ENCODE data around the gene ABCD1. TPM values are rescaled to one million over a fixed set of nuclear protein-coding genes. Genes with fewer than 3 reads are reported as not detected.
"Not testable (repeated sequence)": the region's sequence is repeated elsewhere in the genome, so short reads cannot be mapped to it uniquely, and the experiment has no call there.

The ABCD1 gene
- polyA plus RNA-seq, 5 donors, result 5.7 to 11.7 (median 7.2) TPM

- DNase-seq, result no peak
Measured at GRCh38 chrX:153732401-153732800, 7.7 kb downstream of the ABCD1 start.

GRCh38 chrX:153733651-153734240, 9.1 kb downstream of the ABCD1 start:
- no peak for DNase-seq

DNA sequence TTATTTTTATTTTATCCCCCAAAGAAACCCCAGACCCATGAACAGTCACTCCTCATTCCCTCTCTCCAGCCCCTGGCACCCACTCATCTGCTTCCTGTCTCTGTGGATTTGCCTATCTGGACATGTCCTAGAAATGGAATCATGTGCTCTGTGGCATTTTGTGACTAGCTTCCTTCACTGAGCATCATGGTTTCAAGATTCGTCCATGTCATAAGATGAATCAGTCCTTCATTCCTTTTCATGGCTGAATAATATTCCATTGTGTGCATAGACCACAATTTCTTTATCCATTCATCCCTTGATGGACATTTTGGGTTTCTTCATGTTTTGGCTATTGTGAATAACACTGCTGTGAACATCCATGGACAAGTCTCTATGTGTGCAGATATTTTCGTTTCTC, 10.2 kb downstream of the ABCD1 start:
- no peak for DNase-seq

DNA sequence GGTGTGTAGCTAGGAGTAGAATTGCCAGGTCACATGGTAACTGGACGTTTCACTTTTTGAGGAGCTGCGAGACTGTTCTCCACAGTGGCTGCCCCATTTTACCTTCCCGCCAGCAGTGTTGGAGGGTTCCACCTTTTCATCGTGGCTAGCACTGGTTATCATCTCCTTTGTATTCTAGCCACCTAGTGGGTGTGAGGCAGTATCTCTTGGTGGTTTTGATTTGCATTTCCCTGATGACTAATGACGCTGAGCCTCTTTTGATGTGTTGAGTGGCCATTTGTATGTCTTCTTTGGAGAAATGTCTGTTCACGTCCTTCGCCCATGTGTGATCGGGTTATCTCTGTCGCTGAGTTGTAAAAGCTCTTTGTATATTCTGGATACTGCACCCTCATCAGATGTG, 10.6 kb downstream of the ABCD1 start:
- DNase-seq, result no peak

DNA sequence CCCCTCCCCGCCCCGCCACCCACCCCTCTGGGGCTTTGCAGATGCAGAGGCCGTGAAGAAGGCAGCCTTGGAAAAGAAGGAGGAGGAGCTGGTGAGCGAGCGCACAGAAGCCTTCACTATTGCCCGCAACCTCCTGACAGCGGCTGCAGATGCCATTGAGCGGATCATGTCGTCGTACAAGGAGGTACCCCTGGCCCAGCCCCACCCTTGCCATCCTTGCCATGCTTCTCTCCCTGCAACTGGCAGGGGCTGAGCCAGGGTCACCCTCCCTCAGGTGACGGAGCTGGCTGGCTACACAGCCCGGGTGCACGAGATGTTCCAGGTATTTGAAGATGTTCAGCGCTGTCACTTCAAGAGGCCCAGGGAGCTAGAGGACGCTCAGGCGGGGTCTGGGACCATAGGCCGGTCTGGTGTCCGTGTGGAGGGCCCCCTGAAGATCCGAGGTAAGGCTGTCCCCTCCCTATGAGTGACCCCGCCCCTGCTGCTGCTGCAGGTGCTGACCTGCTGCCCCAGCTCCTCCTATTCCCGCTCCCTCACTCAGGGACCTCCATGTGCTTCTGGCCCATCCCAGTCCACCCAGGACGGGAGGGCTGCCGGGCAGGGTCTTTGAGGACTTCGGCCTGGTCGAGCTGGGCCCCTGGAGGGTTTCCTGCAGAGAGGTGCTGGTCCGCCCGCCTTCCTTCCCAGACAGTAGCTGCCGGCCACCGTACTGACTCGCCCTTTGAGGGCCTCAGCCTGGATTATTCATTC, 11.6 kb downstream of the ABCD1 start:
- DNase-seq, result no peak

DNA sequence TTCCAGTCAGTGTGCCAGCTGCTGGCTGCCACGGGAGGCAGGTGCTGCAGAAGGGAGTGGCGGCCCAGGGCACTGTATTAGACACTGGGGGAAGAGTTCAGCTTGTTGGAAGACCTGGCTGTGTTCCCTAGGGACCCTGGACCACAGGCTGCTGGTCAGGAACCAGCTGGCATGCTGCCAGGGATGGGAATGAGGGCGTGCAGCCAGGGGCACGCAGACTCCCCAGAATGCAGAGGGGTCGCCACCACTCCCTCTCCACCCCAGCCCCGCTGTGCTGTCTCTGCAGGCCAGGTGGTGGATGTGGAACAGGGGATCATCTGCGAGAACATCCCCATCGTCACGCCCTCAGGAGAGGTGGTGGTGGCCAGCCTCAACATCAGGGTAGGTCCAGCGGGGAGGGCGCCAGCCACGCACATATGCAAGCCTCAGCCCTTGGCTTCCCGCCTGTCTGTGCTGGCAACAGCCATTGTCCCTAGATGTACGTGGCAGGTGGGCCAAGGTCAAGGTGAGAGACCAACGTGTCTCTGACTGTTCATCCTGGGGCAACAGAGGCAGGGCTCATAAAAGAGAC, 12.3 kb downstream of the ABCD1 start:
- no peak for DNase-seq

- DNase-seq, result no peak
Measured at GRCh38 chrX:153738056-153738605, 13.5 kb downstream of the ABCD1 start.

GRCh38 chrX:153739754-153740486, 15.3 kb downstream of the ABCD1 start:
- DNase-seq, result no peak

DNA sequence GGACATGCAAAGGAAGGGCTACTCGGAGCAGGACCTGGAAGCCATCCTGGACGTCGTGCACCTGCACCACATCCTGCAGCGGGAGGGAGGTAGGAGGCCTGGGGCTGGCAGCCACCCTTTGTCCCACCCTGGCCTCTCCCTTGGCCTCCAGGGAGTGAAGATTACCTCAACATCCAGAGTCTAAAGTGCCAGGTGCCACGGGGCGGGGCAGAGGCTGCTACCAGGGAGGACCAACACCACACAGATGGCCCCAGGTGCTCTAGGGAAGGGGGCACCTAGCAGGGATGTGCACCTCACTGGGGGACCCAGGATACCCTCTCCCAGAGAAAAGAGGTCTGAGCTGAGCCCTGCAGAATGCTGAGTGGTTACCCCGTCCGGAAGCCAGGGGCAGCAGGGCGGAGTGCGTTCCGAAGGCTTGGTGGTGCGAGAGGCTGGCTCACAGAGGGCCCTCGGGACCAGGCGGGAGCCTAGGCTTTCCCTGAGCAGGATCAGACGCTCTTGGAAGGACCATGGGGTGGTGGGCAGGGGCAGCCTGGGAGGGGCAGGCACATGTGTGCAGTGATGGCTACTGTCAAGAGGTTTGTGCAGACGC, 16.1 kb downstream of the ABCD1 start:
- no peak for DNase-seq

- DNase-seq, result no peak
Measured at GRCh38 chrX:153741446-153741845, 16.8 kb downstream of the ABCD1 start.

- DNase-seq, result not testable (repeated sequence)
Measured at GRCh38 chrX:153742111-153742510, 17.5 kb downstream of the ABCD1 start.

DNA sequence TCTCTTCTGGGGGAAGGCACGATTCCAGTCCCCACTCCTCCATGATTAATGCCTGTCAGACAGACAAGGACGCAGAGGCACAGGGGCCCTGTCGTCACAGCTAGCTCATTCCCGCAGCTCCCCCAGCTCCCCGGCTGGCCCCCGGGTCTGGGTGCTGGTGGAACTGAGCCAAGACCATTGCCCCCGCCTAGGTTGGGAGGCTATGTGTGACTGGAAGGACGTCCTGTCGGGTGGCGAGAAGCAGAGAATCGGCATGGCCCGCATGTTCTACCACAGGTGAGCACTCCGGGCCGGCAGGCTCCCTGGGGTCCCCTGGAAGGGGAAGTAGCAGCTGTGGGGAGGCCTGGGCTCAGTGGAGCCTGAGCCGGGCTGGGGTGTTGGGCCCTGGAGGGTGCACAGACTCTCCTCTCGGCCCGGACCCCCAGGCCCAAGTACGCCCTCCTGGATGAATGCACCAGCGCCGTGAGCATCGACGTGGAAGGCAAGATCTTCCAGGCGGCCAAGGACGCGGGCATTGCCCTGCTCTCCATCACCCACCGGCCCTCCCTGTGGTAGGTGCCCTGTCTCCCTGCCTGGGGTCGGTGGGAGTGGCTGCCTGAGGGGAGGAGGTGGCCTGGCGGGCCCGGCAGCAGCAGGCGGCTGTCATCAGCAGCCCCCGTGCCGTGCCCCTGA, 18.3 kb downstream of the ABCD1 start:
- DNase-seq, result not testable (repeated sequence)

- peak in 1 of 2 donors; percentile 51 for DNase-seq
Measured at GRCh38 chrX:153743468-153744209, 19.0 kb downstream of the ABCD1 start.

- no peak for DNase-seq
Measured at GRCh38 chrX:153744210-153745066, 19.8 kb downstream of the ABCD1 start.

DNA sequence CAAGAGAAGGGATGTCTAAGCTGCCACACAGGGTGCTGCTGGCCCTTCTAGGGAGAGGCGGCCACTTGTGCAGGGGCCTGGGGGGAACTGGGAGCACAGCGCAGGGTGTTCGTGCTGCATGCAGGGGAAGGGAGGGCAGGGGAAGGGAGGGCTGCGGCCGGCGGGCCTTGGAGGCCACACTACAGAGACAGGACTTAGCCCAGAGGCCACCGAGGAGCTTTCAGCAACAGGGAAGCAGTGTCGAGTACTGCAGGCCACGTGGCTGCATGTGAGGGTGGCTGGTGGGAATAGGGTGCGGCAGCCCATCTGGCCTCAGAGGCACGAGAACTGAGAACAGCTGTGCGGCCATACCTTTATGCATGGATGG, 20.4 kb downstream of the ABCD1 start:
- not testable (repeated sequence) for DNase-seq

- DNase-seq, result no peak
Measured at GRCh38 chrX:153746359-153746758, 21.7 kb downstream of the ABCD1 start.

DNA sequence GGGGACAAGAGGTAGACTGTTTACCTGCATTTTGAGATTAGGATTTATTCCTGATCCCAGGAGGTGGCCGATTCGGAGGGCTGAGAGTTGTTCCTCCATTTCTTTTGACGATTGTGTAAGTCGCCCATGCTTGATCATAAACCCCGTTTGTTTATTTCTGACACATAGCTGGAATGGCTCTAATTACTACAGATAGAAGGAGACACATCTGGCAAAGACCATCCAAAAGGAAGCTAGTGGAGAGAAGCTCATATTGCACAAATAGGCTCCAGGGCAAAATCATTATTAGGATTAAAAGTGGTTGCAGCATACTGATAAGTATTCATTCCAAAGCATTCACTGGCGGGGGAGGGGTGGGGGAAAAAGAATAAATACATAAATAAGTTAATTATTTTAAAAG, 22.3 kb downstream of the ABCD1 start:
- not testable (repeated sequence) for DNase-seq

- DNase-seq, result not testable (repeated sequence)
Measured at GRCh38 chrX:153749017-153749416, 24.4 kb downstream of the ABCD1 start.

DNA sequence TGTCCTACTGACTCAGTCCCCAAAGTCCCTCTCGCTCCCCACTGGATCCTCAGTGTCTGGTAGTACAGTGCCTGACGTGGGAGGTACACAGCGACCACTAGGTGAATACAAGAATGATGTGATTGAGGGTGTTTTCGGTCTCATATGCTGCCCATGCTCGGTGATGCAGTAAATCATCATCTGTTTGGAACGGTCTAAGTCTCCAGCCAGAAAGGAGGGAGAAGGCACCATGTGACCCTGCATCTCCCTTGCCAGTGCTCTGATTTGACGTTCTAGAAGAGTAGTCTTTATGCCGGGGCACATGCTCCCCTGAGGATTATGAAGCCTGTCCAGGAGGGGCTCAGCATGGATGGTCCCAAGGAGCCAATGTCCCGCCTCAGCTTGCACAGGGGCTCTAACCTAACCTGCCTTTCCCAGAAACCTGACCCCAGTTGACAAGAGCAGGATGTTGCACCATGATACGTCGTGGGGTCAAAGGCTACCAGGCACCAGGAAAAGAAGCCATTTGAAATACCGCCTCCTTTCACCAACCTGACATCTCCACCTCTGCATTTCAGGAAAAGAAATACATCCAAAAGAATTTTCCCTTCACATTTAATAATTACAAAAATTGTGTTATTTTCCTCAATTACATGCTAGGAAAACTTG, 25.6 kb downstream of the ABCD1 start:
- DNase-seq, result no peak
